Activated CD4-positive, alpha-beta memory T cell treated with anti-CD3 and anti-CD28 coated beads, Interleukin-2, amount 10 ng/mL, durations not matched to agents 7 days and 5 days (primary cell): ENCODE results near the gene IL1RN. TPM values are rescaled to one million over a fixed set of nuclear protein-coding genes. Genes with fewer than 3 reads are reported as not detected.

Experiments
- CTCF ChIA-PET: fragments of 350-600 bp; sonication (Branson Sonifier 250); formaldehyde crosslinking; loops from one replicate; lab custom pipeline; 2021; ENCODE audit warnings: antibody characterized with exemption, inconsistent platforms; lab: Charles Lee
- POLR2A ChIA-PET: fragments of 350-600 bp; sonication (Branson Sonifier 250); formaldehyde crosslinking; loops from one replicate; lab custom pipeline; 2021; ENCODE audit warnings: antibody characterized with exemption; lab: Charles Lee
- DNase-seq: peaks from one replicate; pipeline ENCODE4 v3.0.0-alpha.2; 2020
- H3K27ac Mint-ChIP-seq: one replicate; pipeline ENCODE4 v1.8.0; 2021; ENCODE audit warnings: mild to moderate bottlenecking, mixed read lengths
- H3K27me3 Mint-ChIP-seq: one replicate; pipeline ENCODE4 v1.8.0; 2021; ENCODE audit warnings: mixed read lengths
- H3K36me3 Mint-ChIP-seq: one replicate; pipeline ENCODE4 v1.8.0; 2021; ENCODE audit warnings: low read depth, mixed read lengths
- H3K4me1 Mint-ChIP-seq: one replicate; pipeline ENCODE4 v1.8.0; 2021; ENCODE audit warnings: mixed read lengths
- H3K4me3 Mint-ChIP-seq: one replicate; pipeline ENCODE4 v1.8.0; 2021; ENCODE audit warnings: mild to moderate bottlenecking, mixed read lengths
- H3K9me3 Mint-ChIP-seq: one replicate; pipeline ENCODE4 v1.8.0; 2021; ENCODE audit warnings: mixed read lengths
- total RNA-seq, 2 experiments: library from RNA; stranded (reverse); gene quantifications; one replicate each; pipeline ENCODE4 v1.2.3, GENCODE V29; 2021

Gene IL1RN
- total RNA-seq, 2 experiments from 2014 or later: 2.6 to 3.3 TPM

DNA sequence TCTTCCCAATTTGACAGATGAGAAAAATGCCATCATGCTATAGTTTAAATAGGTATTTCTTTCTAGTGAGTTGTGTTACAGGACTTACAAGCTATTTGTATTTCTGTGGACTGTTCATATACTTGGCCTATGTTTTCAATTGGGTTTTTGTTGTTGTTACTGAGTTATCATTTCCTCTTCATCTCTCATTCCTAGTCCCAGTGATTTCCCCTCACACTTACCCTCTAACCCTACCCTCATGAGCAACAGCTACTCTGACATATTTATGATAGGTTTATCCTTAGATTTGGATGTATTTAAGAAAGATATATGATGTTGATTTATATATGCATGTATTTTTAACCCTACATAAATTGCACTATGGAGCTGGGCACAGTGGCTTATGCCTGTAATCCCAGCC, 35.5 kb downstream of the IL1RN start:
- Mint-ChIP-seq H3K36me3 (no peaks in the 10 kb centered on the region), H3K4me1 (peaks cover 35% of the 10 kb centered on the region)
- POLR2A ChIA-PET: interaction anchor here (5.7 kb wide), 1 partner anchor 12 kb away, joined by 49 read pairs; the partner anchor contains the start of gene PSD4

DNA sequence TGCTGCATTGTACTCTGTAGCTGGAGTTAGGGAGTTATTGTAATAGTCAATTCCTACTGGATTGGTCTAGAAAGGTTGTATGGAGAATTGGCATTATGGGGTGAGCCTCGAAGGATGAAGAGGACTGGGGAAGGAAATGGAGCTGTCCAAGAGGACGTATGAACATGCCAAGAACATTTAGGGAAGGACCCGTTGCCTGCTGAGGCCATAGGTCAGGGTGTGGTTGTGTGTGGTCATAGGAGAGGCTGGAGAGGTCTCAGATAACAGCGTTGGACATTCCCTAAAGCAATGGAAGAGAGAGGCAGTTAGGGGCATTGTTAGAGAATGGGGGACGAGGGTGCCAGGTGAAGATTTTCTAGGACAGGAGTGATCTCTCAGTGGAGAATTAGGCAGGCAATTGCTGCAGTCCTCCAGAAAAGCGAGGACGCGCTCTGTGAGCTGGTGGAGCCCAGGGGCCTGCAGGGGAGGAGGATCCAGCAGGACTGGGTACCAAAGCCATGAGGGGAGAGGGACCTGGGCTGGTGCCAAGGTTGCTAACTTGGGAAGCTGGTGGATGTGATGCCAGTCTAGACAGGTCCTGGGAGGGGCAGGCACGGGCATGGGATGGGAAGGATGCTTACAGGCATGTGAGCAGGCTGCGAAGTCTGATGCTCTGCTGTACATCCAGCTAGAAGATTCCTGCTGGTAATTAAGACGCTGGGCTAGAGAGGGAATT, 37.0 kb downstream of the IL1RN start:
- Mint-ChIP-seq H3K27me3 (no peaks in the 10 kb centered on the region), H3K4me3 (no peak overlapping the region), H3K4me1 (peaks cover 41% of the 10 kb centered on the region), H3K27ac (no peak overlapping the region), H3K9me3 (no peaks in the 10 kb centered on the region), H3K36me3 (peaks cover 2% of the 10 kb centered on the region)
- ChIA-PET CTCF (interaction anchor here (0.8 to 4.6 kb wide), 4 partner anchors 9 to 226 kb away, joined by 3 to 16 read pairs (median 8); partner anchors contain the start of gene PSD4), POLR2A (interaction anchor here (5.7 kb wide), 1 partner anchor 10 kb away, joined by 49 read pairs; the partner anchor contains the start of gene PSD4)
- no peak for DNase-seq

More for the DNA sequence above, 35.5 kb downstream of the IL1RN start:
- CTCF ChIA-PET: interaction anchor here (0.9 to 4.6 kb wide), 4 partner anchors 11 to 36 kb away, joined by 3 to 16 read pairs (median 10); partner anchors contain the start of gene PSD4
- H3K9me3 Mint-ChIP-seq: no peaks in the 10 kb centered on the region
- DNase-seq: no peak
- no peaks in the 10 kb centered on the region for H3K27me3 Mint-ChIP-seq
- no peak overlapping the region for H3K27ac Mint-ChIP-seq
- H3K4me3 Mint-ChIP-seq: no peak overlapping the region

DNA sequence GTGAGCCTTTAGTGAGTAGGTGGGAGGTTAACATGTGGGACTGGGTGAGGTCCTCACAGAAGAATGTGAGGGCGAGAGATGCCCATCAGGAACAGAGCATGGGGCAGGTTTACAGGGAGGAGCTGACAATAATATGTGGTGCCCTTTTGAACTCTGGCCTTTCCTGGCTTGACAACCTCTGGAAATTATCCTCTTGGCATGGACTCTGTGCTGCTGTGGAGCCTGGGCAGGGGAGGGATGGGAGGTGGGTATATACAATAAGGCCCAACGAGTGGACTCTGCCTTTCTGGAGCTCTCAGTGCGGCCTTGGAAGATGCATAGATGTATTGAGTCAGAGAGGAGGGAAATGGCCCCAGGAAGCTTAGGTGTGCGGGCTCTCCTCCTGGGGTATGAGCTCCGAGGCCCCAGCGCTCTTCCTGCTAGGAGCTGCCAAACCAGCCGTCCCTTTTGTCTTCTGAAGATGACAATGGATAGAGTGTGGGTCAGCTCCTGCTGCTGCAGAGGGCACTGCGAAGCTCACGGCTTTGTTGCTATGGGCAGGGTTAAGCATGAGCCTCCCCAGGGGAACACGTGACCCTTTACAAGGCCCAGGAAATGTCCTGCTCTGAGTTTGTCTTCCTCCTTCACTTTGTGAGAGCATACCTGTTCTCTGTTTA, 37.7 kb downstream of the IL1RN start:
- Mint-ChIP-seq H3K27me3 (no peaks in the 10 kb centered on the region), H3K36me3 (peaks cover 6% of the 10 kb centered on the region), H3K27ac (no peak overlapping the region), H3K4me3 (no peak overlapping the region), H3K4me1 (peaks cover 46% of the 10 kb centered on the region), H3K9me3 (no peaks in the 10 kb centered on the region)
- no peak for DNase-seq
- CTCF ChIA-PET: interaction anchor here (1.2 to 4.6 kb wide), 2 partner anchors 27 to 226 kb away, joined by 3 to 16 read pairs; no protein-coding TSS in a partner anchor
- POLR2A ChIA-PET: interaction anchor here (5.7 kb wide), 1 partner anchor 9 kb away, joined by 49 read pairs; the partner anchor contains the start of gene PSD4

DNA sequence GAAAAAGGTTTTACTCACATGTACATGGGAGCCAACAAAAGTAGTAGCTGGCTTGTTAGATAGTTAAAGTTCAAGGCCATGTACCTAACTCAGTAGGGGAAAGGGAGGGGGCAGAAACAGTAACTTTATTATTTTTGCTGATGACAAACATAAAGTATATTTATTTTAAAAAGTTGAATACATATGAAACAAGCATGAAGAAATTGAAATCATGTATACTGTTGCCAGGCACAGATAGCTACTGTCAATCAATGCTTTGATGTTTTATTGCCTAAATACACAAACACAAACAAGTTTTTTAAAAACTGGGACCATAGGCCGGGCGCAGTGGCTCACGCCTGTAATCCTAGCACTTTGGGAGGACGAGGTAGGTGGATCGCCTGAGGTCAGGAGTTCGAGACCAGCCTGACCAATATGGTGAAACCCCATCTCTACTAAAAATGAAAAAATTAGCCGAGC, 38.8 kb downstream of the IL1RN start:
- POLR2A ChIA-PET: interaction anchor here (1.2 to 5.7 kb wide), 2 partner anchors 8 to 15 kb away, joined by 4 to 49 read pairs; partner anchors contain the start of gene PSD4
- Mint-ChIP-seq H3K9me3 (peaks cover 2% of the 10 kb centered on the region), H3K27ac (no peak overlapping the region), H3K4me1 (peaks cover 51% of the 10 kb centered on the region), H3K4me3 (no peak overlapping the region), H3K36me3 (peaks cover 10% of the 10 kb centered on the region), H3K27me3 (no peaks in the 10 kb centered on the region)
- CTCF ChIA-PET: interaction anchor here (1.4 to 2.6 kb wide), 2 partner anchors 9 to 224 kb away, joined by 4 to 13 read pairs; no protein-coding TSS in a partner anchor
- no peak for DNase-seq

DNA sequence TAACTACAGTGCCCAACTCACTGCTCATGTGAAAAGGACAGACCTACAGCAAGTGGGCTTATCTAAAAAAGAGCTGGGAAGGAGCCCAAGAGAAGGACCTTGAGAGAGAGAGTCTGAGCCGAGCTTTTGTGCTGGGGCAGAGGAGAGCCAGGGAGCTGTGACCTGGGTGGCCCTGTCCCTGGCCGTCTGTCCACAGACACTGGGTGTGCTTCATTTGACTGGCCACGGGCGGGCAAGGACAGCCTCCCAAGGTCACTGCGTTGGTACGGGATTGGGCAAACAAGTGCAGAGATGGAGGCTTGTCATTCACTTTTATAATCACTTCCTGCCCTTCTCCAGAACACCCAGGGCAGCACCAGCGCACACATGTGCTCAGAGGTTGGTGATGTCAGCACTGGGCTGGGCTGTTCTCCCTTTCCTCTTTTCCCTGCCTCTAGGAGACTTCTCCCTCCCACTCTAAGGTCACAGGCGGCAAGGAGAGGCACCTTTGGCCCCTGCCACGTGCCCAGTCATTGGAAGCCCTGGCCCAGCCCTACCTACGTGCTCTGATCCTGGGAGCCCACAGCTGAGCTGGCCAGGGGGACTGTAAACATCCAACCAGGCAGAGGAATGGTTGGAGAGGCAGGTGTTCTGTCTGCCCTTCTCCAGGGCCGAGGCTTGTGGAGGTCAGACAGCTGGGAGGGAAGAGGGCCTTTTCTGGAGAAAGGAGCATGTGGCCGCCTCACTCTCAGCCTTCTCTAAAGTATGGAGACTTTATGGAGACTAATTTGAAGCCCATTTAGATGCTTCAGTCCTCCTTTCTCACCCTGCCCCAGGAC, 39.9 kb downstream of the IL1RN start:
- POLR2A ChIA-PET: interaction anchor here (0.6 to 5.7 kb wide), 5 partner anchors 7 to 790 kb away, joined by 3 to 49 read pairs (median 3); partner anchors contain the start of gene PSD4
- Mint-ChIP-seq H3K4me3 (no peak overlapping the region), H3K4me1 (peaks cover 62% of the 10 kb centered on the region), H3K27me3 (no peaks in the 10 kb centered on the region), H3K9me3 (peaks cover 5% of the 10 kb centered on the region), H3K36me3 (peaks cover 17% of the 10 kb centered on the region), H3K27ac (peak overlapping the region; percentile 75)
- CTCF ChIA-PET: interaction anchor here (1.4 to 2.6 kb wide), 4 partner anchors 10 to 223 kb away, joined by 4 to 13 read pairs (median 6); no protein-coding TSS in a partner anchor
- peak; percentile 51 for DNase-seq

DNA sequence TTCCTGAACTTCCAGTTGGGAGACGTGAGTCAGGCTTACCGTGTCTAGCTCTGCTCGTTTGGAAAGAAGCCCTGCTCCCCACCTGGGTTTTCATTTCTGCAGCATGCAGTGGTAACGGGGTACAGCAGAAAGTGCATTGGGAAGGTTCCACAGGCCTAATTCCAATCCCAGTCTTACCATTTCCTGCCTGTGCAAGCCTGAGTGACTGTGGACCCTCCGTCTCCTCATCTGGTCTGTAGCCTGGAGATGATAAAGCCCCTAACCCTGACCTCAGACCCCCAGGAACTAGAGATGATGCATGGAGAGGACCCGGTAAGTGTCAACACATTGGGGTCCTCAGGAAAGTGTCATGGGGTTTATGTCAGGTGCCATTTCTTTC, 40.6 kb downstream of the IL1RN start:
- Mint-ChIP-seq H3K36me3 (peaks cover 20% of the 10 kb centered on the region), H3K27me3 (no peaks in the 10 kb centered on the region), H3K9me3 (peaks cover 5% of the 10 kb centered on the region), H3K4me1 (peaks cover 62% of the 10 kb centered on the region), H3K27ac (peak overlapping the region; percentile 75), H3K4me3 (no peak overlapping the region)
- DNase-seq: no peak
- ChIA-PET CTCF (interaction anchor here (1.2 to 2.6 kb wide), 4 partner anchors 11 to 30 kb away, joined by 4 to 13 read pairs (median 6); no protein-coding TSS in a partner anchor), POLR2A (interaction anchor here (0.6 to 2.3 kb wide), 4 partner anchors 11 to 789 kb away, joined by 3 to 18 read pairs (median 3); no protein-coding TSS in a partner anchor)

DNA sequence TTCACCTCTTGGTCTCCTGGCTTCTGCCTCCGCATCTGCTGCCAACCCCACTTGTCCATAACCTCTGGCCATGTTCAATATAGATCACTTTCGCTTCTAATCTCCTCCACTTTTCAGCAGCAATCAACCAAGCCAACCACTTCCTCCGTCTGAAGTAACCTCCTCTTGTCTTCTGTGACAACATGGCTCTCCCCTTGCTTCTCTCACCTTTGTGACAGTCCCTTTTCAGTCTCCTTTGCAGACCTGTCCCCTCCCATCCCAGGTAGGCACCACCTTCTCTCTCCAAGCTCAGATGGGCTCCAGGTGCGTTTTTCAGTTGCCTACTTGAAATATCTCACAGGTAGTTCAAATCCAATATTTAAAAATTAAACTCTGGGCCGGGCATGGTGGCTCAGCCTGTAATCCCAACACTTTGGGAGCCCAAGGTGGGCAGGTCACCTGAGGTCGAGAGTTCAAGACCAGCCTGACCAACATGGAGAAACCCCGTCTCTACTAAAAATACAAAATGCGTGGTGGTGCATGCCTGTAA, 41.7 kb downstream of the IL1RN start:
- ChIA-PET POLR2A (interaction anchor here (0.6 to 2.3 kb wide), 4 partner anchors 11 to 32 kb away, joined by 3 to 18 read pairs (median 4); no protein-coding TSS in a partner anchor), CTCF (interaction anchor here (1.2 kb wide), 1 partner anchor 31 kb away, joined by 4 read pairs; no protein-coding TSS in a partner anchor)
- Mint-ChIP-seq H3K4me3 (peak overlapping the region; percentile 43), H3K36me3 (peaks cover 26% of the 10 kb centered on the region), H3K27ac (peak overlapping the region; percentile 75), H3K27me3 (no peaks in the 10 kb centered on the region), H3K9me3 (peaks cover 5% of the 10 kb centered on the region), H3K4me1 (peaks cover 69% of the 10 kb centered on the region)
- DNase-seq: peak; percentile 66

DNA sequence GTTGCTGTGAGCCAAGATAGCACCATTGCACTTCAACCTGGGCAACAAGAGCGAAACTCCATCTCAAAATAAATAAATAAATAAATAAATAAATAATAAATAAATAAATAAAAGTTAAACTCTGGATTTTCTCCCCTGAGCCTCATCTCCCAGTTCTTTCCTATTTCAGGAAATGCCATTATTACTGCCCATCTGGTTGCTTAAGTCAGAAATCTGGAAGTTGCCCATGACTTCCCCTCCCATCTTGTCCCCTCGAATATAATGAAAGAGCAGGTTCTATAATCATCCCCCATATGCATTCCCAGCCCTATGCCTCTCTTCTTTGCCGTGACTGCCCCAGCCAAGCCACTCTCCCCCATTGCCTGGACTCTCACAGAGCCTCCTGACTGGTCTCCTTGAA, 42.2 kb downstream of the IL1RN start:
- ChIA-PET CTCF (no interaction called here), POLR2A (interaction anchor here (0.6 to 1.6 kb wide), 2 partner anchors 11 to 13 kb away, joined by 3 to 4 read pairs; no protein-coding TSS in a partner anchor)
- Mint-ChIP-seq H3K27me3 (no peaks in the 10 kb centered on the region), H3K4me1 (peaks cover 67% of the 10 kb centered on the region), H3K27ac (peak overlapping the region; percentile 66), H3K9me3 (peaks cover 5% of the 10 kb centered on the region), H3K36me3 (peaks cover 31% of the 10 kb centered on the region), H3K4me3 (no peak overlapping the region)
- no peak for DNase-seq

DNA sequence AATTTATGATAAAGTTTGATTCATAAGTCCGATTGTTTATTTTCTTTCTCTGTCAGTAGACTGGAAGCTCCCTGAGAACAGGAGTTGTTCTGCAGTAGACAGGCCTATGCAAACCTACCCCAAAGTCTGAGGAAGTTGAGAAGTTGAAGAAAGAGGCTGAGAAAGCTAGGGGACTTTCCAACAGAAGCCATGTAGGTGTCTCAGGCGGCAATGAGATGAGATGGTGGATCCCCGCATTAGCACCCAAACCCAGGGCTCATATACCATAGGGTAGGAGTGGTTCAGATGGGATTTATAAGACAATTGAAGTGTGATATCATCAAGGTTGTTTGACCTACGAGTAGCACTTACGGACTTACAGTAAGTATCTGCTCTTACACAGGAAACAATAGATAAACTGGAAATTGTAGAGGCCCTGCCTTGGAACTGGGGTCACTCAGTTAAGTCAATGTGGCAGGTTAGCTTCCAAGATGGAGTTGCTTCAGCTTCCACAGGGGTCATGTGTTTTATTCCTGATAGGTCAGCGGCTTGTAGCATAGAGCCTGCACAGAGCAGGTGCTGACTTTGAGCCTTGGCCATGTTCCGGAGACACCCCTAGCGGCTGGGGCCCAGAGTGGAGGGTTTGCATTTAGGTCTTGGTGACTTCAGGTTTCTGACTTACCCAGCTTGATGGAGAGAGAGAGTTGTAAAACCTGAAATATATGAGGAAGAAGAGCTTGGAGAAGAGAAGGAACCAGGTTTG, 44.1 kb downstream of the IL1RN start:
- ChIA-PET POLR2A (interaction anchor here (1.2 kb wide), 1 partner anchor 11 kb away, joined by 4 read pairs; no protein-coding TSS in a partner anchor), CTCF (interaction anchor here (1.8 to 7.9 kb wide), 3 partner anchors 27 to 91 kb away, joined by 4 to 136 read pairs (median 16); no protein-coding TSS in a partner anchor)
- DNase-seq: no peak
- peak overlapping the region; percentile 9 for H3K27ac Mint-ChIP-seq
- H3K4me1 Mint-ChIP-seq: peaks cover 71% of the 10 kb centered on the region
- H3K27me3 Mint-ChIP-seq: no peaks in the 10 kb centered on the region
- no peak overlapping the region for H3K4me3 Mint-ChIP-seq
- H3K36me3 Mint-ChIP-seq: peaks cover 48% of the 10 kb centered on the region
- H3K9me3 Mint-ChIP-seq: peaks cover 5% of the 10 kb centered on the region

DNA sequence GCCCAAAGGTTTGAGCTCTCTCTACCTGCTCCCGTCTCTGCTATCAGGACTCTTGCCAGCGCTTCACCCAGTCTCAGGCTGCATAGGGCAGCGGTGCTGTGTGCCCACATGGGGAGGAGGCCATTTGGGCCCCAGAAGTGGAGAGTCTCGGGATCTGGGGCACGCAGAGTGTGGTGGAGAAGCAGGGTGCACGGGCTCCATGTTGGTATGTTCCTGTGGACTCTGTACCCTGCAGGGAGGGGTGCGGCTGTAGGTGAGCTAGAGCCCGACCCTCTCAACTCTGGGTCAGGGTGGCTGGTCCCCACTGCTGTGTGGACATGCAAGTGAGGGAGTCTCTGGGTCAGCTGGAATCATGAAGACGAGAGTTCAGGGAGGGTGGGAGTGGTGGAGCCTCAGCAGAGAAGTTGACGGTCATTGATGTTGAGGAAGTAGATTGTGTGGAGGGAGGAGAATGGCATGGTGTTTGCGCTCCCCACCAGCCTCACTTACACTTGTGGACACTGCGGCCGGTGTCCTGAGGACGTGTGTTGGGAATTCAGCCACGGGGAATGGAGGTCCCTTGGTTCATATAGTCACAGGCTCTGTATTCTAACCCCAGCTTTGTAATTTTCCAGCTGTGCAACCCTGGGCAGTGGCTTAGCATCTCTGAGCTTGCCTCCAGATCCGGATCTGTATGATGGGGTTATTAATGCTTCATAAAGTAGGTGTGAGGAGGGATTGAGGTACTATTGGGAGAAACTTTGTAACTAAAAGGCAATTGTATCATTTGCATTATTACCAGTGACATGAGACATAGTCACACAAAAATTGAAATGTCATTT, 45.5 kb downstream of the IL1RN start:
- peaks cover 5% of the 10 kb centered on the region for H3K9me3 Mint-ChIP-seq
- H3K36me3 Mint-ChIP-seq: peaks cover 62% of the 10 kb centered on the region
- H3K27me3 Mint-ChIP-seq: no peaks in the 10 kb centered on the region
- H3K27ac Mint-ChIP-seq: peak overlapping the region; percentile 85
- CTCF ChIA-PET: interaction anchor here (1.0 to 7.9 kb wide), 8 partner anchors 9 to 78 kb away, joined by 3 to 136 read pairs (median 14); no protein-coding TSS in a partner anchor
- POLR2A ChIA-PET: interaction anchor here (0.7 to 5.5 kb wide), 16 partner anchors 8 to 90 kb away, joined by 3 to 108 read pairs (median 12); no protein-coding TSS in a partner anchor
- H3K4me3 Mint-ChIP-seq: peak overlapping the region; percentile 80
- DNase-seq: no peak
- H3K4me1 Mint-ChIP-seq: peaks cover 73% of the 10 kb centered on the region
